ENCODE measurements around the gene DHRS11.

GRCh38 chr17:36650096-36650775 is 58.6 kb downstream of the DHRS11 start:
- TF ChIP-seq, protein P1, sequence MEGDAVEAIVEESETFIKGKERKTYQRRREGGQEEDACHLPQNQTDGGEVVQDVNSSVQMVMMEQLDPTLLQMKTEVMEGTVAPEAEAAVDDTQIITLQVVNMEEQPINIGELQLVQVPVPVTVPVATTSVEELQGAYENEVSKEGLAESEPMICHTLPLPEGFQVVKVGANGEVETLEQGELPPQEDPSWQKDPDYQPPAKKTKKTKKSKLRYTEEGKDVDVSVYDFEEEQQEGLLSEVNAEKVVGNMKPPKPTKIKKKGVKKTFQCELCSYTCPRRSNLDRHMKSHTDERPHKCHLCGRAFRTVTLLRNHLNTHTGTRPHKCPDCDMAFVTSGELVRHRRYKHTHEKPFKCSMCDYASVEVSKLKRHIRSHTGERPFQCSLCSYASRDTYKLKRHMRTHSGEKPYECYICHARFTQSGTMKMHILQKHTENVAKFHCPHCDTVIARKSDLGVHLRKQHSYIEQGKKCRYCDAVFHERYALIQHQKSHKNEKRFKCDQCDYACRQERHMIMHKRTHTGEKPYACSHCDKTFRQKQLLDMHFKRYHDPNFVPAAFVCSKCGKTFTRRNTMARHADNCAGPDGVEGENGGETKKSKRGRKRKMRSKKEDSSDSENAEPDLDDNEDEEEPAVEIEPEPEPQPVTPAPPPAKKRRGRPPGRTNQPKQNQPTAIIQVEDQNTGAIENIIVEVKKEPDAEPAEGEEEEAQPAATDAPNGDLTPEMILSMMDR (IDR thresholded peaks at IDR 0.05 in 4 of 5, conservative IDR thresholded peaks at IDR 0.05 in 1 of 5): no peak
- TF ChIP-seq POLR2A (IDR thresholded peaks at IDR 0.05): no peak
